NCI-H1694 (cell line): Measurements from ENCODE around the gene ATP5F1C.

Experiments
- DNase-seq: peaks from one replicate; lab custom pipeline; 2025; lab: John Stamatoyannopoulos, UW

The ATP5F1C gene

DNA sequence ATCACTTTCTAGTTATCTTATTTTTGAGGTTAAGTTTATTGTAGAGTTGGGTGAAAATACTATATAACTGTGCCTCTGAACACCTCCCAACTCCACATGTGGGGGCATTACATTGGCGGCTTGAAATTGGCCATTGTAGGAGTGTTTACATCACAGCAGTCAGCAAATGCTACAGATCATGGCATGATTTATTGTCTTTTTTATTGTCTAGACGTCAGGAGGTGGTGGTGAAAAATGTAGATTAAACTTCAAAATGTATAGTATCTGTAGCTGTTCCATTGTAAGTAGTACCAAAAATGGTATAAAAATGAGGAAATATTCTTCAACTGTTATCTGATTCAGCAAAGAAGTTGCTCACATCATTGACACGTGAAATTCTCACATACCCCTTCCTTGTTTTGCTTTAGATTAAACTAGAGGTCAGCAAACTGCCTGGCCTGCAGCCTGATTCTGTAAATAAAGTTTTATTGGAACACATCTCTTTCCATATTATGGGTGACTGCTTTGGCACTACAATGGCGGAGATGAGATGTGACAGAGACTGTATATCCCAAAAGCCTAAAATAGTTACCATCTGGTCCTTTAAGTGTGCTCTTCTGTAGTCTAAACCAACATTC lies 65.4 kb downstream of the ATP5F1C start:
- no peak for DNase-seq

DNA sequence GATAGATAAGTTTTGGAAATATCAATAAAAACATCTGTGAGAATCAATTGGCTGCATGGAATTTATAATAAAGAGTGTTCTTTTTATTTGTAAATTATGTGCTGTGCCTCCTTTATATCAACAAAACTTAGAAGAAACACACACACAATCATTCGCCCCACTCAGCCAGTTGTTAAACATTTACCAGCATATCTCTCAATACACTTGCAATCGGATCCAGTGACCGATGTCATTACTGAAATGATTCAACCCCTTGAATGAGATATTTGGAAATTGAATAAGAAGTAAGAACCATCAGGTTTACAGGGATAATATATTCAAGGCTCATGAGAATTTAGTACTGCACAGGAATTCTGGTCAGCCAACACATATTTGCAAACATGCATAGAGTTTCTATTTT lies 65.9 kb downstream of the ATP5F1C start:
- no peak for DNase-seq

DNA sequence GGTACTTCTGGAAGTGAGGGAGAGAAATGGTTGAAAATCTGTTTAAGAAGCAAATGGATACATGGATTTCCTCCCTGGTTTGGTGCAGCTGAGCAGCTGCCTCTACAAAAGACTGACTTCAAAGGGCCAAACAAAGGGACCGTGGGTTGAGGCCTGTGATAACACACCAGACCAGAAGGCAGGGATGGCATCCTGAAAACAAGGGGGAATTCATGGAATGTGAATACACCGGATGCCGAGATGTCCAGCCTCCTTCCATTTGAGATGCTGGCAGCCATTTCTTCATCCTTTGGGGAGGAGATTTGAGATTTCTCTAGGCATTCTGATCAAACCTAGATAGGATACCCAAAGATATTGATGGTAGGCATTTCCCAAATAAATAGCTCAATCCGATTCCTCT lies 67.2 kb downstream of the ATP5F1C start:
- no peak for DNase-seq

DNA sequence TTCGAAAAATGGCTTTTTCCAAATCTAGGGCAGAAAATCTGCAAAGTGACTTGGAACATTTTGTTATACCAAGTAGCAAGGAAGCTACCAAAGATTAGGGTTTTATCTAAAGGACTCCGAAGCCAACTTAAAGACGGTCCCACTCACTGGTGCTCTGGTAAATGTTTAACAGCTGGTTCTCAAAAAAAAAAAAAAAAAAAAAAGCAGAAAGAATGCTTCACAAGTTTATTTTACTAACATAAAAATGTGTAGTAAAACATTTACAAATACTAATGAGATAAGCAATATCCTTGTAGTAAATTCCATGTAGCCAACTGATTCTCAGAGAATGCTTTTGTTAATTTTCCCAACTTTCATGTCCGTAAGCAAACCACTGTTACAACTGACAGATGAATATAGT lies 68.7 kb downstream of the ATP5F1C start:
- no peak for DNase-seq

DNA sequence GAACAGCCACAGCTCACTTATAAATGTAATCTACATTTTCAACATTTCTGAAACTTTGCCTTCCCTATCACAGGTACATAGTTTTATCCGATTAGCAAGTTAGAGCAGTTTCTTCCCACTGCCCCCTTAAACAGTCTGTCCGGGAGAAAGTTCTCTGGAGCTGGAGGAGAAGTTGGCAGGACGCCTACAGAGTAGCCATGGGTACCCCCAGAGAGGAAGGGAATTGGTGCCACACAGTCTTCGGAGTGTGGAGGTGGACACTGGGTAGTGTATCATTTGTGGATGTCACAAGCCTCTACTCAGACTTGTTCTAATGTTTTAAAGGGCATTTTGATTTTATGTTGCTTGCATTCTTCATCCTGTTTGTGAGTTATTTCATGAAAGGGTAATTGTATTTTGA lies 69.3 kb downstream of the ATP5F1C start:
- DNase-seq = no peak
